NCI-H226 (cell line): Measurements from ENCODE around the gene MBNL2.

Experiments
- DNase-seq: peaks from one replicate; pipeline ENCODE4 v3.0.0-alpha.2; 2015

The MBNL2 gene

DNA sequence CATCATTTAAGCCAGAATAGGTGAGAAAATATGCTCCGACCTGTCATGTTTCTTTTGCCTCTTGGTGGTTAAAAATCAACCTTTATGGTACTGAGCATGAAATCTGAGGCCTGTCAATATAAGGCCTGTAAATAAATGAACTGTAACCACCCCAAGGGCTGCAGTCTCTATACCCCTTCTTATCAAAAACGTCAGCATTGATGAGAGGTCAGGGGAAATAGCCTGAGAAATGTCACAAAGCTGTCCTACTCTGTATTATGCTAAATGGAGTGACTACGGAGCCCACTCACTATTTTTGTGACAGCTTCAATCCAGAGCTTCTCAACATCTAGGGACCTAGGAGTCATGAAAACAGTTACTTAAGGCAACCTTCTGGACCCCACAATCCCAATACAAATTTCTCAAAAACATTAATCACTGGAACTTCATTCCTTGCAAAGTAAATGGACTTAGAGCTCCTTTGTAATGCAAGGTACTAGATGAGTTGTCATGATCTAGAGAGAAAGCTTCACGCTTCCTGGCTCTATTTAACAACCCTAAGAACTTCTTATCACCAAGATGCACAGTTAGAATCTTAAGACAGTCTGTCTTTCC is 209.1 kb downstream of the MBNL2 start:
- no peak for DNase-seq

DNA sequence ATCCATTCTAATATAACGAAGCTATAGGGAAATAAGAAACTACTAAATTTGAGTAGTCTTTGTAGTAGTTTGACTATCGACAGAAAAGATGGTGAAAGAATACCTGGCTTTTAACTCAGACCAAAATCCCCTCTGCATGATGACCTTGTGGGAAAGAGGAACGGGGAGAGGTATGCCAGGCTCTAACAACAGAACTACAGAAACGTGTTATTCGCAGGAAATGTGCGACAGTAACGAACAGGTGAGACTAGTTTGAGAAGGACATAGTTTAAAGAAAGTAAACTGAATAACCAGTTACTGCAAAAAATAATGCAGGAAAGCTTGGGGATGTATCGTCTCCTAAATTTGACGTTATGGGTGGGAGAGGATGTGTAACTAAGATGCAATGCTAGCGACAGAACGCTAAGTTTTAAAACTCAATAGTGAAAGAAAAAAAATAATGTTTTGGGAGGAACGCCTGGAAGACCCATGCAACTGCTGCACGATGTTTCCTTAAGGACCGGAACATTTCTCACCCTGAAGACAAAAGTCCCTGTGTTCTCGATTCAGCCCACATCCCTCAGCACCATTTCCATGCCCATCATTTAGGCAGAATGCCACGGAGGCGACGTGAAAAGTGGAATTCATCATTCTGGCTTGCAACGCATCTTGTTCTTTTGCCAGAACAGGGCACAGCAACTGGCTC is 210.2 kb downstream of the MBNL2 start:
- no peak for DNase-seq

DNA sequence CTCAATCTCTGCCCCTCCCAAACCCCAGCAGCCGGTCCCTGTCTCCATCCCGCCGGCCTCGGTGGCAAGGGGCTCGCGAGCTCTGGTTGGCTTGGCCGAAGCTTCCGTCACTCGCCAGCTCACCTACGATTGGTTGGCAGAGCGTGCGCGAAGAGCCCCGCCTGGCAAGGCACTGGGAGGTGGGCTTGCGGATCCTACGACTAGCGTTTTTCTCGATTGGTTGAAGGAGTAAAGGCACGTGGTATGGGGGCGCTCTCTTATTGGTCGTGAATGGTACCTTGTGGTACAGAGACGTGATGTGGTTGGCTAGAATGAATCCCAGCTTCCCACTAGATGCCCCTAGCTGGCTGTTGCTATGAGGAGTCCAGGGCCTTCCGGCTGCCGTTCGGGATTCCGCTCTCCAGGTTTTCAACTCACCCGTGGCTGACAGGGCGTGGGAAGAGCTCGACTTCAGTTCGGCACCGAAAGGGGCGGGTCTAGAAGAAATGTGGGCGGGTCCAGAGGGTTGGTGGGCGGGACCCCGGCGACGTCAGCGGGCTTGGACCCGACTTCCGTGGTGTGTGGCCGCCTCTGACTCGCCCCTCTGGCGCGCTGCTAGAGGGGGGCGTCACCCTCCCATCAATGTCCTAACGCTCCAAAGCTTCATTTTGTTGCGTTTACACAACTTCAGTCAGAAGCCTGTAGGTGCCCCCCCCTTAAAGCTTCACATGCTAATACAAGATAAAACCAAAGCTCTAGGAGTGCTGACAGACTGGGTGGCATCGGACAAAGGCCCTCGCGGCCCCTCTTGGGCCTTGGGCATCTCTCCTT is 211.0 kb downstream of the MBNL2 start:
- peak; percentile 99 for DNase-seq

DNA sequence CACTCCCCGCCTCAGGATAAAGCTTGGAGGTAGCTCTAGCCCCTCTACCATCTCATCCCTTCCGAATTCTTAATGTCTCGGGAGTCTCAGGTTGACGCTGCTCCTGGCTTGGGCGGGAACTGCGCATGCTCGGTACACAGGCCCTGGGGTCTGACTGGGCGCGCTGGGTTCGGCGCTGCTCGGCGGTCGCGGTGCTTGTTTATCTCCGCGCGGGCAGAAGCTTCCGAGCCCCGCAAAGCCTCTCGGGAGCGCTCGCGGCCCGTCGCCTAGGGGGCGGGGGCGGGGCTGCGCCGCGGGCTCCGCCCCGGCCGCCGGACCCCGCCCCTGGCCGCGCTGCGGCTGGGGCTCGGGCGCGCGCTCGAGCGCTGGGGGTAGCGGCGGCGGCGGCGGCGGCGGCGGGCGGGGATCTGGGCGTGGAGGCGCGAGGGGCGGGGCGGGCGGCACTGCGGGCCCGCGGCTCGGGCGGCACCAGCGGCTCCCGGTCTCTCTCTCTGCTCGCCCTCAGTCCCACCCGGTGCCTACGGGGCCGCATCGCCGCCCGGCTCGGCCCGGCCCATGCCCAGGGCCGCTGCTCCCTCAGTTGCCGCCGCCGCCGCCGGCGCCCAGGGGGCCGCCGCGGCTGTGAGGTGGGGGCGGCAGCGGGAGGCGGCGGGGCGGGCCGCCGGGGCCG is 211.7 kb downstream of the MBNL2 start, which contains the start of gene RAP2A:
TSS of gene RAP2A (plus strand) at position 443 of the 670 bp plus-strand sequence. CDS start 302 bp downstream, outside the sequence.
- peak; percentile 82 for DNase-seq

DNA sequence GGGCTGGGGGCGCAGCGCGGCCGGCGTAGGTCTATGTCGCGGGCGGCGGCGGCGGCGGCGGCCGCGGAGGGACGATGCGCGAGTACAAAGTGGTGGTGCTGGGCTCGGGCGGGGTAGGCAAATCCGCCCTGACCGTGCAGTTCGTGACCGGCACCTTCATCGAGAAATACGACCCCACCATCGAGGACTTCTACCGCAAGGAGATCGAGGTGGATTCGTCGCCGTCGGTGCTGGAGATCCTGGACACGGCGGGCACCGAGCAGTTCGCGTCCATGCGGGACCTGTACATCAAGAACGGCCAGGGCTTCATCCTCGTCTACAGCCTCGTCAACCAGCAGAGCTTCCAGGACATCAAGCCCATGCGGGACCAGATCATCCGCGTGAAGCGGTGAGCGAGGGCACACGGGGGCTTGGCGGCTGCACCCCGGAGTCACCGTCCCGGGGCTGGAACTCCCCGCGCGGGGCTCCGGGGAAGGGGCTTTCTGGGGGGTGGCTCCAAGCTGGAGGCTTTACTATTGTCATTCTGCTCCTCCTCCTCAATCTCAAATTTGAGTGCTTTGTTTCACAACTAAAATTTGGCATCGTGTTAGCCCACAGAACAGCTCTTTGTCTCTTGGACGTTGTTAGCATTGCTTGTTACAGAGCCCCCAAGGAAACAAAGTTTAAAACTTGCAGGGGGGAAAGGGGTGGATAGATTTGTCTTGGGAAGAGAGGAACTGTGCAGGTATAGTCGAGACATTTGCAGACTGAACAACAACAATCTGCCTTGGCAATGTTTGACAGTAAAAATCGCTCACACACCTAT is 212.5 kb downstream of the MBNL2 start:
- no peak for DNase-seq

DNA sequence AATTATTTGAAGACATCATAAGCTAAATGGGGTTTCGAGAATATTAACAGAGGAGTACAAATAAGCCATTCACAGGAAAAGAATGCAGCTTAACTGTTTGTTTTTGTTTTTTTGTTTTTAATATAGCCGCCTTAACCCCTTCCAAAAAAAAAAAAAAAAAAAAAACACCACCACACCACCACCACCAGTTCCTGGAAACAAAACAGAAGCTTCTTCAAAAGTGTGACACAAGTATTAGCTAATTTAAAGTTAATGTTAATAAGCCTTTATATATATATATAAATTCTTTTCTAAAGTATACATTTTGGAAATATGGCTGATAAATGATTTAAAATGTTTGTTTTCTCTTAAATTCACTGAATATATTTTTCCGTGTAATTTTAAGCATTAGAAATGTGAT is 213.2 kb downstream of the MBNL2 start:
- no peak for DNase-seq

DNA sequence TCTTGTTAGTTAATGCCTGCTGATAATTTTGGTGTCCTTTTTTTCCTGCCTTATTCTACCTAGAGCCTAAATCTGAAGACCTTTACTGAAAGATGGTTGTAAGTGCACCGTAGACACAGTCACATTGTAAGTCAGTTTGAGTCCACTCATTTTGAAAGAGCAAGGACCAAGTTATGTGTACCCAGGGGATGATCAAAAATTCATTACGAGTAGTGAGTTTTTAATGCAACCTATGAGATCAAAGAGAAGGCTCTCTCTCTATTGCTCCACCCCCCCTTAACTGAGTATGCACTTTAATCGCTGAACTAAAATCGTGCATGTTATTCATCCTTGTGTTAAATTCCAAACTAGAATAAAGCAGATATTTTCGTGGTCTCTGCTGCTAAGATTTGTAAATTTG is 213.7 kb downstream of the MBNL2 start:
- no peak for DNase-seq

DNA sequence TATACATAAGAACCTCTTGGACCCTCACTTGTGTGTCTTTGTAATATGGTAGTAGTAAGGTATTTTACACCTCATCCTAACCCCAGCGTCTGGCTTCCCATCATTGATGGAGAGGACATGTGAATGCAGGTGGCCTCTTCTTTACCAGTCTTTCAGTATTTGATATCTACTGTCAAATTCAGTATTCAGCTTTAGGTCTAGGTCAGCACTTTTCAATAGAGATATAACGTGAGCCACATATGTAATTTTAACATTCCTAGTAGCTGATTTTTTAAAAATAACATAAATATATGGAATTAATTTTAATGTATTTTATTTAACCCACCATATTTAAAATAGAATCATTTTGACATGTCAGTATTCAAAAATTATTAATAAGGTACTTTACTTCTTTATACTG is 214.7 kb downstream of the MBNL2 start:
- DNase-seq, result no peak

DNA sequence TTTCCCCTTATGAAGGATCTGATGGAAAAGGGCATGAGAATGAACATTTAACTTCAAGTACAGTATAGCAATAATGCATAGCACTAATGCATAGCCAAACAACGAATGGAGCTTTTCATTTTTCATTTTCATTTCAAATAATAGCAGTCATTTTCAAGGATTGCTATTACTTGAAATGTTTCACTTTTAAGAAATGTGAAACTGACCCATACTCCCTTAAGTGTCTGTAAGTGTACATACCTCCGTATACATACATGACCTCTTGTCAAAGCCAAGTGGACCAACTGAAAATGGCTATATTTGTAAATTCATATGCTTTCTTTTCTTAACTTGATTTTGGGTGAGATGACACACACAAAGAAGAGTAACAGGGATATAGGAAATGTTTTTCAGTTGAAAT is 215.6 kb downstream of the MBNL2 start:
- DNase-seq, result no peak

DNA sequence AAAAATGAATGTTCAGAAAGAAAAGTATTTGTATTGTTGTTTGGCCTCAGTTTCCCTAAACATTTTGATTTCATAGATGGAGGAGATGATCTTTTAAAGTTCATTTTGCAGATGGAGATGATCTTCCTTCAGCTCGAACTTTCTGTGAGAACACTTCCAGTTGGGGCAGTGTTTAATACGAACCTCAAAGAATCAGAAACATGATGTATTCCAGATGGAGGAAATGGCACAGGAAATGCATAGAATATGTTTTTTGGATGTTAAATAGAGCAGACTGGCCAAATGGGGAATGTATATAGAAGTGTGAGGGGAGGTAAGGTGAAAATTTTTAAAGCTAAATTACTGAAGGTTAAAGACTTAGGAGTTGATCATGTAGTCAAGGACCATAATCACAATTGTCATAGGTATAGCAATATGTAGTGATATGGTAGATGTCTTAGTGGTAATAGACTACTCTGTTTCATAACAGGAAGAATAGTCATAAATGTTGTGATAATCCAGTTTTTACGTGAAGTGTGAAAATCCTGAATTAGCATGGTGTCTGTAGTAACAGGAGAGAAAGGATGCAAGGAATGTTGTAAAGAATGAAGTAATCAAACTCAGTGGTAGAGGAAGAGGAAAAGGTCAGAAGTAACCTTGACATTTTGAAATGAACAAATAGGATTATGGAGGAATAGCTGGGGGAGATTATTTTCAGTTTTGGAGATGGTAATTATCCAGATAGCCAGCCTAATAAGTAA is 216.9 kb downstream of the MBNL2 start:
- DNase-seq, result peak; percentile 12

DNA sequence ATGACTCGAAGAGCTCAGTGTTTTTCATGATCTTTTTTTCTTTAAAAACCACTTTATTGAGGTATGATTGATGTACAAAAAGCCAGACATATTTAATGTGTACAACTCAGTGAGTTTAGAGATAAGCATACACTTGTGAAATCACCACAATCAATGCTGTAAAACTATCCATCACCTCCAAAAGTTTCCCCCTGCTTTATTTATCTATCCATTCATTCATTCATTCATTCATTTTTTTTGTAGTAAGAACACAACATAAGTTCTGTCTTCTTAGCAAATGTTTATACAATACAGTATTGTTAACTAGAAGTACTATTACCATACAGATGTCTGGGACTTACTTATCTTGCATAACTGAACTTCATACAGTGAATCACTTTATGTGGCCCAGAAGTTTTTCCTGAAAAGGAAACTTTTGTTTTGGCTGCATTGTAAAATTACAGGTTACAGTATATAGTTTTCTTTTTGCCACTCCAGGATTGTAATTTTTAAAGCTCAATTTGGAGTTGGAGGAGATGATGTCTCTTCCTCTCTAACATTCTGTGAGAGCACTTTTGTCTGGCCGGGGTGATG is 218.6 kb downstream of the MBNL2 start:
- no peak for DNase-seq

DNA sequence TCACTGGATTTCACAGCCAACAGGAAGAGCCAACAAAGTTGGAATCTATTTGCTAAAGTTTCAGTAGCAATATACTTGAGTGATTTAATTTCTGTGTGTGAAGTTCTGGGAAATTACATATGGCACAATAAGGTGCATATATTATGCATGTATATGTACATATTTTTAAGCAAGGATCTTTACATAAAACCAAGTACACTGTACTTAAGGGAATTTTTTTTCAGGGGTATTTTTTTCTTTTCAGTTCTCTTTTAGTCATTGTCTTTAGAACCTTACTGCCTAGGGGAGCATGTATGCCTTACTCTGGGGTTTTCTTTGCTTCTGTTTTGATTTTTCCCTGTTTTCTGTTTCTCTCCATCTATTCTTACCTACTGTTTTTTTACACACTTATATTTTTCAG is 219.2 kb downstream of the MBNL2 start:
- no peak for DNase-seq
